Hepatocyte (in vitro differentiated cells): ENCODE results near the gene FAM181A. TPM values are rescaled to one million over a fixed set of nuclear protein-coding genes. Genes with fewer than 3 reads are reported as not detected.

Experiments
- DNase-seq: peaks from one replicate; pipeline ENCODE4 v3.0.0-alpha.2; 2016; ENCODE audit warnings: low spot score
- H2AFZ ChIP-seq: fragments of 200-600 bp; sonication (generic); 2 replicates; pipeline ENCODE4 v1.6.0; 2016; ENCODE audit warnings: antibody characterized with exemption, mild to moderate bottlenecking
- H3K27ac ChIP-seq: fragments of 200-600 bp; sonication (generic); 2 replicates; pipeline ENCODE4 v1.5.1; 2016; ENCODE audit warnings: mild to moderate bottlenecking
- H3K27me3 ChIP-seq: fragments of 200-600 bp; sonication (generic); 2 replicates; pipeline ENCODE4 v1.6.1; 2016
- H3K36me3 ChIP-seq: fragments of 200-600 bp; sonication (generic); replicated peaks from 2 replicates; pipeline ENCODE4 v1.5.1; 2016; ENCODE audit warnings: low read depth; ENCODE audit not compliant: insufficient read depth
- H3K4me1 ChIP-seq: fragments of 200-600 bp; sonication (generic); 2 replicates; pipeline ENCODE4 v1.5.1; 2016; ENCODE audit warnings: mild to moderate bottlenecking, moderate library complexity; ENCODE audit not compliant: insufficient read depth
- H3K4me2 ChIP-seq: fragments of 200-600 bp; sonication (generic); 2 replicates; pipeline ENCODE4 v1.6.0; 2016
- H3K4me3 ChIP-seq: fragments of 200-600 bp; sonication (generic); 2 replicates; pipeline ENCODE4 v1.5.1; 2016; ENCODE audit warnings: mild to moderate bottlenecking
- H3K79me2 ChIP-seq: fragments of 200-600 bp; sonication (generic); 2 replicates; pipeline ENCODE4 v1.6.0; 2017; ENCODE audit warnings: mild to moderate bottlenecking
- H3K9me2 ChIP-seq: fragments of 200-600 bp; sonication (generic); replicated peaks from 2 replicates; pipeline ENCODE4 v1.6.0; 2017; ENCODE audit warnings: mild to moderate bottlenecking; ENCODE audit not compliant: insufficient read depth
- H3K9me3 ChIP-seq: fragments of 200-600 bp; sonication (generic); 2 replicates; pipeline ENCODE4 v1.5.1; 2016; ENCODE audit warnings: low read depth, mild to moderate bottlenecking
- H4K20me1 ChIP-seq: fragments of 200-600 bp; sonication (generic); 2 replicates; pipeline ENCODE4 v1.6.0; 2016; ENCODE audit warnings: mild to moderate bottlenecking; ENCODE audit not compliant: insufficient read depth, poor library complexity, severe bottlenecking
- CTCF ChIP-seq: fragments of 200-600 bp; sonication (generic); IDR thresholded peaks from 2 replicates; pipeline ENCODE4 v1.5.1; 2016; ENCODE audit warnings: antibody characterized with exemption, mild to moderate bottlenecking; ENCODE audit not compliant: poor library complexity
- EZH2 ChIP-seq: fragments of 200-600 bp; sonication (generic); IDR thresholded peaks from 2 replicates; pipeline ENCODE4 v1.6.1; 2016; ENCODE audit warnings: antibody characterized with exemption, mild to moderate bottlenecking, borderline replicate concordance
- EZH2phosphoT487 ChIP-seq: fragments of 200-600 bp; sonication (generic); IDR thresholded peaks from one replicate; pipeline ENCODE4 v1.6.1; 2018; ENCODE audit warnings: antibody characterized with exemption, mild to moderate bottlenecking, low read depth, moderate library complexity; ENCODE audit not compliant: unreplicated experiment, severe bottlenecking
- WGBS: methylation state at CpG from one replicate; pipeline ENCODE4 v1.1.6; 2016; ENCODE audit warnings: low lambda C conversion rate; ENCODE audit errors: missing lambda C conversion rate; 5-methylcytosine and 5-hydroxymethylcytosine counted together
- polyA plus RNA-seq: library from polyadenylated mRNA; unstranded; fragments of >200 nt; fragmentation: Nextera tagmentation; extraction: Ambion mirVana; gene quantifications from 2 replicates; pipeline ENCODE4 v1.2.1, GENCODE V29; 2016
- total RNA-seq: library from RNA; depleted of rRNA; stranded (reverse); fragments of >200 nt; gene quantifications from 2 replicates; pipeline ENCODE4 v1.2.3, GENCODE V29; 2014

FAM181A gene
- total and polyA plus RNA-seq, 2 experiments from 2014 or later = not detected

GRCh38 chr14:93975791-93976476 is 48.8 kb downstream of the FAM181A start:
- 72% methylated on average over 9 of the region's 9 CpGs for WGBS

GRCh38 chr14:93976477-93977057 is 49.4 kb downstream of the FAM181A start, which contains the start of gene ASB2:
Gene ASB2 (minus strand): TSS chr14:93976570. CDS start chr14:93964539, 12,031 bp downstream.
- Histone ChIP-seq H2AFZ (no peak within 1 kb of the TSS), H3K4me2 (no peak within 1 kb of the TSS), H3K27me3 (no peaks in the 10 kb centered on the region), H3K36me3 (no peaks in the 10 kb centered on the region), H3K4me3 (no peak within 1 kb of the TSS), H4K20me1 (no peaks in the 10 kb centered on the region), H3K9me3 (no peaks in the 10 kb centered on the region), H3K4me1 (no peaks in the 10 kb centered on the region), H3K79me2 (no peaks in the 10 kb centered on the region), H3K9me2 (no peaks in the 10 kb centered on the region), H3K27ac (no peak within 1 kb of the TSS)
- DNase-seq = no peak
- no peak for TF ChIP-seq CTCF
- no peak for TF ChIP-seq EZH2
- TF ChIP-seq EZH2phosphoT487 = no peak
- WGBS = 68% methylated on average over 12 of the region's 12 CpGs

More at GRCh38 chr14:93975791-93976476, 48.8 kb downstream of the FAM181A start:
- Histone ChIP-seq H3K27me3 (no peaks in the 10 kb centered on the region), H2AFZ (no peak overlapping the region), H3K79me2 (no peaks in the 10 kb centered on the region), H3K4me1 (no peaks in the 10 kb centered on the region), H3K27ac (no peak overlapping the region), H3K9me2 (no peaks in the 10 kb centered on the region), H3K36me3 (no peaks in the 10 kb centered on the region), H3K4me2 (no peak overlapping the region), H4K20me1 (no peaks in the 10 kb centered on the region), H3K9me3 (no peaks in the 10 kb centered on the region), H3K4me3 (no peak overlapping the region)
- no peak for DNase-seq
- TF ChIP-seq EZH2 (no peak), CTCF (no peak), EZH2phosphoT487 (no peak)

GRCh38 chr14:93977171-93977570 is 50.0 kb downstream of the FAM181A start:
- H3K4me2 ChIP-seq = no peak overlapping the region
- 79% methylated on average over 5 of the region's 5 CpGs for WGBS
- no peaks in the 10 kb centered on the region for H3K4me1 ChIP-seq
- no peaks in the 10 kb centered on the region for H3K27me3 ChIP-seq
- no peak overlapping the region for H3K4me3 ChIP-seq
- H3K9me3 ChIP-seq = no peaks in the 10 kb centered on the region
- H3K79me2 ChIP-seq = no peaks in the 10 kb centered on the region
- H2AFZ ChIP-seq = no peak overlapping the region
- no peak for DNase-seq
- H3K9me2 ChIP-seq = no peaks in the 10 kb centered on the region
- no peaks in the 10 kb centered on the region for H4K20me1 ChIP-seq
- no peak overlapping the region for H3K27ac ChIP-seq
- H3K36me3 ChIP-seq = no peaks in the 10 kb centered on the region
- TF ChIP-seq EZH2 = no peak
- no peak for TF ChIP-seq CTCF
- no peak for TF ChIP-seq EZH2phosphoT487
